Stimulated activated CD8-positive, alpha-beta memory T cell treated with anti-CD3 and anti-CD28 coated beads, Interleukin-7, amount 100 ng/mL, for 48 hours (primary cell): Measurements from ENCODE around the gene C2.
A peak's percentile ranks its signal among the peaks of the same experiment; 100 is the strongest.
"Not testable (repeated sequence)": the region's sequence is repeated elsewhere in the genome, so short reads cannot be mapped to it uniquely, and the experiment has no call there.

Experiments used
- DNase-seq, 2 donors: peaks; one replicate each; pipeline ENCODE4 v3.0.0-alpha.2; 2020; ENCODE audit warnings: low read depth in 1 of 2; ENCODE audit errors: extremely low read depth in 1 of 2

C2 gene

GRCh38 chr6:31920811-31921210, 6.7 kb upstream of the C2 start:
- DNase-seq, result no peak

- no peak for DNase-seq
These were observed 4.6 kb upstream of the C2 start for GRCh38 chr6:31922942-31923341.

GRCh38 chr6:31927863-31928671, 550 bp downstream of the C2 start:
- no peak for DNase-seq

- no peak for DNase-seq
These were observed 1.1 kb downstream of the C2 start for GRCh38 chr6:31928672-31928939.

- DNase-seq, result no peak
These were observed 3.4 kb downstream of the C2 start for GRCh38 chr6:31930962-31931361.

GRCh38 chr6:31932137-31932536, 4.6 kb downstream of the C2 start:
- DNase-seq, result not testable (repeated sequence)

- no peak for DNase-seq
These were observed 6.0 kb downstream of the C2 start for GRCh38 chr6:31933537-31933936.

GRCh38 chr6:31935021-31935420, 7.5 kb downstream of the C2 start:
- DNase-seq, result no peak

GRCh38 chr6:31935823-31936222, 8.3 kb downstream of the C2 start:
- no peak for DNase-seq

- DNase-seq, result no peak
These were observed 12.7 kb downstream of the C2 start for GRCh38 chr6:31940256-31940664.

GRCh38 chr6:31943742-31944141, 16.2 kb downstream of the C2 start:
- no peak for DNase-seq

- DNase-seq, result no peak
These were observed 17.6 kb downstream of the C2 start for GRCh38 chr6:31945154-31945506.

- DNase-seq, result no peak
These were observed 18.2 kb downstream of the C2 start, which contains the start of gene CFB for GRCh38 chr6:31945507-31946369. Gene CFB (plus strand): TSS chr6:31946095. CDS start chr6:31946222, 127 bp downstream.

- DNase-seq, result no peak
These were observed 18.9 kb downstream of the C2 start for GRCh38 chr6:31946370-31946885.

- DNase-seq, result no peak
These were observed 19.7 kb downstream of the C2 start for GRCh38 chr6:31947070-31947675.

- no peak for DNase-seq
These were observed 20.3 kb downstream of the C2 start for GRCh38 chr6:31947864-31948263.

- DNase-seq, result no peak
These were observed 20.8 kb downstream of the C2 start for GRCh38 chr6:31948306-31948705.

- no peak for DNase-seq
These were observed 21.4 kb downstream of the C2 start for GRCh38 chr6:31948753-31949413.

- no peak for DNase-seq
These were observed 22.5 kb downstream of the C2 start for GRCh38 chr6:31949926-31950548.

- DNase-seq, result peak in 1 of 2 donors; percentile 25
These were observed 24.8 kb downstream of the C2 start for GRCh38 chr6:31952140-31952805.
